SK-N-SH treated with all-trans-retinoic acid at 6 μM for 48 hours (cell line): ENCODE measurements around the gene CELF4.

ENCODE experiments used
- ATAC-seq: fragments of 200-7000 bp; cut with Tn5 transposase; 3 replicates; pipeline ENCODE4 v1.9.1; 2020; ENCODE audit warnings: mild to moderate bottlenecking, moderate library complexity
- ARNTL ChIP-seq: fragments of 450-650 bp; formaldehyde crosslinking; IDR thresholded peaks from 2 replicates; pipeline ENCODE4 v1.5.0; 2020; ENCODE audit warnings: low read depth, mild to moderate bottlenecking, moderate library complexity, borderline replicate concordance
- BACH2 ChIP-seq: fragments of 250-450 bp; sonication (Bioruptor Pico); IDR thresholded peaks from 2 replicates; pipeline ENCODE4 v1.9.0; 2021; ENCODE audit warnings: mild to moderate bottlenecking, borderline replicate concordance
- CREB5 ChIP-seq: fragments of 250-450 bp; sonication (Bioruptor Pico); IDR thresholded peaks from 2 replicates; pipeline ENCODE4 v1.5.1; 2020; ENCODE audit warnings: low read depth, mild to moderate bottlenecking, moderate library complexity
- CSDC2 ChIP-seq: fragments of 250-450 bp; sonication (Bioruptor Pico); IDR thresholded peaks from 2 replicates; pipeline ENCODE4 v1.5.0; 2020; ENCODE audit warnings: mild to moderate bottlenecking, moderate library complexity
- CSRNP3 ChIP-seq: fragments of 250-450 bp; sonication (Bioruptor Pico); IDR thresholded peaks from 2 replicates; pipeline ENCODE4 v1.5.1; 2021; ENCODE audit warnings: mild to moderate bottlenecking, moderate library complexity
- ESRRG ChIP-seq: fragments of 250-450 bp; sonication (Bioruptor Pico); IDR thresholded peaks from 2 replicates; pipeline ENCODE4 v1.6.1; 2021; ENCODE audit warnings: mild to moderate bottlenecking
- GLIS3 ChIP-seq: fragments of 250-450 bp; sonication (Bioruptor Pico); IDR thresholded peaks from 2 replicates; pipeline ENCODE4 v1.5.0; 2020; ENCODE audit warnings: mild to moderate bottlenecking, moderate library complexity
- ISL1 ChIP-seq: fragments of 250-450 bp; sonication (Bioruptor Pico); IDR thresholded peaks from 2 replicates; pipeline ENCODE4 v2.1.2; 2022; ENCODE audit warnings: mild to moderate bottlenecking, moderate library complexity
- OSR1 ChIP-seq: fragments of 250-450 bp; sonication (Bioruptor Pico); IDR thresholded peaks from 2 replicates; pipeline ENCODE4 v1.8.0; 2022; ENCODE audit warnings: moderate library complexity, mild to moderate bottlenecking, inconsistent platforms
- PATZ1 ChIP-seq: fragments of 250-450 bp; sonication (Bioruptor Pico); IDR thresholded peaks from 2 replicates; pipeline ENCODE4 v1.8.0; 2020; ENCODE audit warnings: mild to moderate bottlenecking, moderate library complexity, borderline replicate concordance
- POU6F1 ChIP-seq: fragments of 250-450 bp; sonication (Bioruptor Pico); IDR thresholded peaks from 2 replicates; pipeline ENCODE4 v1.8.0; 2021; ENCODE audit warnings: low read depth, mild to moderate bottlenecking, moderate library complexity, borderline replicate concordance
- PPARA ChIP-seq: fragments of 250-450 bp; sonication (Bioruptor Pico); IDR thresholded peaks from 2 replicates; pipeline ENCODE4 v1.5.0; 2020; ENCODE audit warnings: mild to moderate bottlenecking, borderline replicate concordance
- RARB ChIP-seq: fragments of 250-450 bp; sonication (Bioruptor Pico); IDR thresholded peaks from 2 replicates; pipeline ENCODE4 v1.8.0; 2021; ENCODE audit warnings: mild to moderate bottlenecking, moderate library complexity
- SNAI2 ChIP-seq: fragments of 250-450 bp; sonication (Bioruptor Pico); IDR thresholded peaks from 2 replicates; pipeline ENCODE4 v1.5.0; 2020; ENCODE audit warnings: mild to moderate bottlenecking, moderate library complexity
- TCF4 ChIP-seq: fragments of 250-450 bp; sonication (Bioruptor Pico); IDR thresholded peaks from 2 replicates; pipeline ENCODE4 v1.8.0; 2021; ENCODE audit warnings: mild to moderate bottlenecking, moderate library complexity, borderline replicate concordance
- TOX ChIP-seq: fragments of 250-450 bp; sonication (Bioruptor Pico); IDR thresholded peaks from 2 replicates; pipeline ENCODE4 v1.8.0; 2021; ENCODE audit warnings: mild to moderate bottlenecking, moderate library complexity, borderline replicate concordance
- TSHZ2 ChIP-seq: fragments of 250-450 bp; sonication (Bioruptor Pico); IDR thresholded peaks from 2 replicates; pipeline ENCODE4 v1.5.0; 2020; ENCODE audit warnings: mild to moderate bottlenecking, moderate library complexity
- ZFP30 ChIP-seq: fragments of 450-650 bp; formaldehyde crosslinking; IDR thresholded peaks from 2 replicates; pipeline ENCODE4 v1.5.0; 2022; ENCODE audit warnings: mild to moderate bottlenecking, moderate library complexity
- ZNF565 ChIP-seq: fragments of 450-650 bp; formaldehyde crosslinking; conservative IDR thresholded peaks from 2 replicates; pipeline ENCODE4 v1.5.0; 2020; ENCODE audit warnings: low read depth, mild to moderate bottlenecking, moderate library complexity
- ZNF70 ChIP-seq: fragments of 450-650 bp; formaldehyde crosslinking; IDR thresholded peaks from 2 replicates; pipeline ENCODE4 v1.5.0; 2020; ENCODE audit warnings: mild to moderate bottlenecking, moderate library complexity
- ZNF8 ChIP-seq: fragments of 450-650 bp; formaldehyde crosslinking; IDR thresholded peaks from 2 replicates; pipeline ENCODE4 v1.5.0; 2020; ENCODE audit warnings: mild to moderate bottlenecking, moderate library complexity

CELF4 gene

GRCh38 chr18:37246779-37247340 is 318.7 kb downstream of the CELF4 start (continued):
- no peak for TF ChIP-seq CREB5 (CRISPR knock-in tag)

- TF ChIP-seq ZNF565 (CRISPR knock-in tag) (no peak), PATZ1 (CRISPR knock-in tag) (no peak), CREB5 (CRISPR knock-in tag) (no peak), CSRNP3 (no peak), TOX (CRISPR knock-in tag) (no peak), GLIS3 (CRISPR knock-in tag) (no peak), ARNTL (CRISPR knock-in tag) (no peak), RARB (CRISPR knock-in tag) (no peak), TCF4 (CRISPR knock-in tag) (no peak), PPARA (CRISPR knock-in tag) (no peak), ZNF8 (CRISPR knock-in tag) (no peak), ESRRG (CRISPR knock-in tag) (no peak)
- ATAC-seq: no peak
Measured at GRCh38 chr18:37244618-37245017, 321.0 kb downstream of the CELF4 start.

- no peak for ATAC-seq
- TF ChIP-seq PATZ1 (CRISPR knock-in tag) (no peak), ISL1 (no peak), POU6F1 (CRISPR knock-in tag) (no peak), GLIS3 (CRISPR knock-in tag) (no peak), ZNF565 (CRISPR knock-in tag) (no peak), ZNF70 (no peak), TSHZ2 (no peak), CSRNP3 (no peak), SNAI2 (CRISPR knock-in tag) (no peak), RARB (CRISPR knock-in tag) (no peak), OSR1 (CRISPR knock-in tag) (no peak), CREB5 (CRISPR knock-in tag) (no peak), TCF4 (CRISPR knock-in tag) (no peak), CSDC2 (CRISPR knock-in tag) (no peak), ZFP30 (CRISPR knock-in tag) (no peak), ZNF8 (CRISPR knock-in tag) (no peak), ARNTL (CRISPR knock-in tag) (no peak), BACH2 (CRISPR knock-in tag) (no peak)
Measured at GRCh38 chr18:37243741-37244140, 321.9 kb downstream of the CELF4 start.
